HepG2 (cell line): ENCODE data around the gene ARHGAP26.

Experiments used
- ESRRA ChIP-seq: sonication (generic); formaldehyde crosslinking; IDR thresholded peaks from 2 replicates; pipeline ENCODE4 v1.5.1; 2020; ENCODE audit warnings: mild to moderate bottlenecking, low read depth, missing genetic modification reagents
- NFE2 ChIP-seq: sonication (generic); formaldehyde crosslinking; IDR thresholded peaks from 2 replicates; pipeline ENCODE4 v1.4.0; 2020; ENCODE audit warnings: missing genetic modification reagents
- NFRKB ChIP-seq: fragments of 450-650 bp; IDR thresholded peaks from 2 replicates; pipeline ENCODE4 v1.6.1; 2017
- NR2F2 ChIP-seq: IDR thresholded peaks from 2 replicates; pipeline ENCODE4 v1.6.1; 2012; ENCODE audit warnings: low read depth, inconsistent platforms, borderline replicate concordance
- RAD51 ChIP-seq: fragments of 450-650 bp; IDR thresholded peaks from 2 replicates; pipeline ENCODE4 v1.6.1; 2016; ENCODE audit warnings: borderline replicate concordance
- SETDB1 ChIP-seq: sonication (generic); formaldehyde crosslinking; IDR thresholded peaks from 2 replicates; pipeline ENCODE4 v1.5.1; 2020; ENCODE audit warnings: missing genetic modification reagents, mild to moderate bottlenecking, borderline replicate concordance
- THAP11 ChIP-seq: IDR thresholded peaks from 2 replicates; pipeline ENCODE4 v1.6.1; 2016; ENCODE audit warnings: missing biosample characterization, missing genetic modification reagents
- ZNF713 ChIP-seq: sonication (generic); formaldehyde crosslinking; IDR thresholded peaks from 2 replicates; pipeline ENCODE4 v1.4.0; 2020; ENCODE audit warnings: mild to moderate bottlenecking, missing genetic modification reagents
- TF ChIP-seq, protein P1 (sequence below): sonication (generic); formaldehyde crosslinking; IDR thresholded peaks from 2 replicates; pipeline ENCODE4 v1.5.0; 2020; ENCODE audit warnings: mild to moderate bottlenecking, missing genetic modification reagents, moderate library complexity
- TF ChIP-seq, protein P2 (sequence below): sonication (generic); formaldehyde crosslinking; IDR thresholded peaks from 2 replicates; pipeline ENCODE4 v1.4.0; 2020; ENCODE audit warnings: missing genetic modification reagents, mild to moderate bottlenecking, borderline replicate concordance

GRCh38 chr5:143199161-143199560 lies 429.0 kb downstream of the ARHGAP26 start:
- no peak for TF ChIP-seq THAP11 (CRISPR knock-in tag)
- TF ChIP-seq ESRRA (CRISPR knock-in tag), result no peak
- no peak for TF ChIP-seq SETDB1 (CRISPR knock-in tag)
- TF ChIP-seq, protein P1, sequence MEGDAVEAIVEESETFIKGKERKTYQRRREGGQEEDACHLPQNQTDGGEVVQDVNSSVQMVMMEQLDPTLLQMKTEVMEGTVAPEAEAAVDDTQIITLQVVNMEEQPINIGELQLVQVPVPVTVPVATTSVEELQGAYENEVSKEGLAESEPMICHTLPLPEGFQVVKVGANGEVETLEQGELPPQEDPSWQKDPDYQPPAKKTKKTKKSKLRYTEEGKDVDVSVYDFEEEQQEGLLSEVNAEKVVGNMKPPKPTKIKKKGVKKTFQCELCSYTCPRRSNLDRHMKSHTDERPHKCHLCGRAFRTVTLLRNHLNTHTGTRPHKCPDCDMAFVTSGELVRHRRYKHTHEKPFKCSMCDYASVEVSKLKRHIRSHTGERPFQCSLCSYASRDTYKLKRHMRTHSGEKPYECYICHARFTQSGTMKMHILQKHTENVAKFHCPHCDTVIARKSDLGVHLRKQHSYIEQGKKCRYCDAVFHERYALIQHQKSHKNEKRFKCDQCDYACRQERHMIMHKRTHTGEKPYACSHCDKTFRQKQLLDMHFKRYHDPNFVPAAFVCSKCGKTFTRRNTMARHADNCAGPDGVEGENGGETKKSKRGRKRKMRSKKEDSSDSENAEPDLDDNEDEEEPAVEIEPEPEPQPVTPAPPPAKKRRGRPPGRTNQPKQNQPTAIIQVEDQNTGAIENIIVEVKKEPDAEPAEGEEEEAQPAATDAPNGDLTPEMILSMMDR (CRISPR knock-in tag), result no peak
- no peak for TF ChIP-seq NFE2 (CRISPR knock-in tag)
- no peak for TF ChIP-seq NR2F2
- TF ChIP-seq RAD51, result no peak
- TF ChIP-seq ZNF713 (CRISPR knock-in tag), result no peak
- TF ChIP-seq, protein P2, sequence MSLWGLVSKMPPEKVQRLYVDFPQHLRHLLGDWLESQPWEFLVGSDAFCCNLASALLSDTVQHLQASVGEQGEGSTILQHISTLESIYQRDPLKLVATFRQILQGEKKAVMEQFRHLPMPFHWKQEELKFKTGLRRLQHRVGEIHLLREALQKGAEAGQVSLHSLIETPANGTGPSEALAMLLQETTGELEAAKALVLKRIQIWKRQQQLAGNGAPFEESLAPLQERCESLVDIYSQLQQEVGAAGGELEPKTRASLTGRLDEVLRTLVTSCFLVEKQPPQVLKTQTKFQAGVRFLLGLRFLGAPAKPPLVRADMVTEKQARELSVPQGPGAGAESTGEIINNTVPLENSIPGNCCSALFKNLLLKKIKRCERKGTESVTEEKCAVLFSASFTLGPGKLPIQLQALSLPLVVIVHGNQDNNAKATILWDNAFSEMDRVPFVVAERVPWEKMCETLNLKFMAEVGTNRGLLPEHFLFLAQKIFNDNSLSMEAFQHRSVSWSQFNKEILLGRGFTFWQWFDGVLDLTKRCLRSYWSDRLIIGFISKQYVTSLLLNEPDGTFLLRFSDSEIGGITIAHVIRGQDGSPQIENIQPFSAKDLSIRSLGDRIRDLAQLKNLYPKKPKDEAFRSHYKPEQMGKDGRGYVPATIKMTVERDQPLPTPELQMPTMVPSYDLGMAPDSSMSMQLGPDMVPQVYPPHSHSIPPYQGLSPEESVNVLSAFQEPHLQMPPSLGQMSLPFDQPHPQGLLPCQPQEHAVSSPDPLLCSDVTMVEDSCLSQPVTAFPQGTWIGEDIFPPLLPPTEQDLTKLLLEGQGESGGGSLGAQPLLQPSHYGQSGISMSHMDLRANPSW (CRISPR knock-in tag), result no peak
- no peak for TF ChIP-seq NFRKB
